22Rv1 (cell line): ENCODE data around the gene ATG14.

Experiments used
- H3K27ac ChIP-seq: fragments of 450-650 bp; 2 replicates; pipeline ENCODE4 v1.5.1; 2017
- CTCF ChIP-seq: fragments of 450-650 bp; IDR thresholded peaks from 2 replicates; pipeline ENCODE4 v1.5.1; 2017; ENCODE audit warnings: mild to moderate bottlenecking
- ZFX ChIP-seq: fragments of 450-650 bp; IDR thresholded peaks from 2 replicates; pipeline ENCODE4 v1.6.1; 2017; ENCODE audit warnings: antibody characterized with exemption, borderline replicate concordance

The ATG14 gene

GRCh38 chr14:55341781-55342180, 69.8 kb downstream of the ATG14 start:
- no peak for TF ChIP-seq CTCF
- TF ChIP-seq ZFX = no peak
- H3K27ac ChIP-seq = no peak overlapping the region

GRCh38 chr14:55340482-55340881, 71.1 kb downstream of the ATG14 start:
- TF ChIP-seq CTCF (no peak), ZFX (no peak)
- no peak overlapping the region for H3K27ac ChIP-seq

- TF ChIP-seq CTCF (no peak), ZFX (no peak)
- no peak overlapping the region for H3K27ac ChIP-seq
Observed at GRCh38 chr14:55339770-55340169, 71.9 kb downstream of the ATG14 start.

GRCh38 chr14:55336691-55337090, 74.9 kb downstream of the ATG14 start:
- no peak for TF ChIP-seq ZFX
- TF ChIP-seq CTCF = no peak
- no peak overlapping the region for H3K27ac ChIP-seq

GRCh38 chr14:55336162-55336561, 75.5 kb downstream of the ATG14 start:
- no peak overlapping the region for H3K27ac ChIP-seq
- TF ChIP-seq ZFX = no peak
- no peak for TF ChIP-seq CTCF

- H3K27ac ChIP-seq = no peak overlapping the region
- TF ChIP-seq ZFX = no peak
- no peak for TF ChIP-seq CTCF
Observed at GRCh38 chr14:55333711-55334485, 77.7 kb downstream of the ATG14 start.

- no peak overlapping the region for H3K27ac ChIP-seq
- TF ChIP-seq CTCF (no peak), ZFX (no peak)
Observed at GRCh38 chr14:55332654-55333570, 78.7 kb downstream of the ATG14 start.
